NCI-H2196 treated with DMSO at 0.1 percent for 48 hours (cell line): ENCODE results near the gene HMCN2.

Experiments
- DNase-seq: peaks from one replicate; lab custom pipeline; 2025; ENCODE audit not compliant: unreplicated experiment; lab: John Stamatoyannopoulos, UW

Gene HMCN2

DNA sequence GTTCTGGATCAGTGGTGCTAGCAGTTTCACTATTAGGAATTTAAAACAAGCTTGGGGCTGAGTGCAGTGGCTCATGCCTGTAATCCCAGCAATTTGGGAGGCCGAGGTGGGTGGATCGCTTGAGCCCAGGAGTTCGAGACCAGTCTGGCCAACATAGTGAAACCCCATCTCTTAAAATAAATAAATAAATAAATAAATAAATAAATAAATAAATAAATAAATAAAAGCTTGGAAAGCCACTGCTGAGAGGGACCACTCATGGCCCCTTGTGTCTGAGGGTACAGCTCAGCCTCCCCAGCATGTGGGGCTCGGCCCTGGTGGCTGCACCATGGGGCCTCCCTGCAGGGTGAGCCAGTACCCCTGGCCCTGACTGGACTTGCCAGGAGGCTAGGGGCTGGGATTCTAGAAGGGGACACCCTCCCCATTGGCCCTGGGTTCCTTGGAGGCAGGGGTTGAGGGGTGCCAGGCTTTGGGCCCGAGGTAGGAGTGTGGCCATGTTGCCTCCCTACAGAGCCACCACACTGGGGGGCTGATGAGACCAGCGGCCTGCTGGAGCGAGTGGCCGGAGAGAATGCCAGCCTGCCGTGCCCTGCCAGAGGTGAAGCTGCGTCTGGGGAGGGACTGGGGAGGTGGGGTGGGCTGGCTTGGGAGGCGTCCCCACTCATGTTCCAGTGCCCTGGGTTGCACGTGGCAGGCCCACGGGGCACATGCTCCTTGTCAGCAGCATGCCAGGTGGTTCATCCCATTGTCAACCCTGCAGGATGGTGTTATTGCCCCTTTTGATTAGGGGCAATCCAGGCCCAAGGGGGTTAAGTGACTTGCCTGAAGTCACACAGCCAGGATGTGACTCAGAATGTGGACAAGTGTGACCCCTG, 76.5 kb downstream of the HMCN2 start:
- DNase-seq = no peak

DNA sequence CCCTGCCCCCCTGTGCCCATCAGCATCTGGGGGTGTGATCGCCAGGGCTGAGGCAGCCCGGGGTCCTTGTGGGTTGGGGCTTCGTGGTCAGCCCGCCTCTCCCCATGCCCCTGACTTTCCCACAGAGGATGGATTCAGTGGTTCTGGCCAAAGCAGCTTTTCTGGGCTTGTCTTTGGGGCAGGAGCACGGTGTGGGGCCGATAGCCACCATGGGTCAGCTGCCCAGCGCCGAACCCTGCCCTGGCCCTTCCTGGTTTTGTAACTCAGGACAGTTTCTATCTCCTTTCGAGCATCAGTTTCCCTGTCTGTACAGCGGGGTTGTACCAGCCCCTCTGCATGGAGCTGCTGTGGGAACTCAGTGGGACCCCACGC, 77.1 kb downstream of the HMCN2 start:
- DNase-seq = no peak

DNA sequence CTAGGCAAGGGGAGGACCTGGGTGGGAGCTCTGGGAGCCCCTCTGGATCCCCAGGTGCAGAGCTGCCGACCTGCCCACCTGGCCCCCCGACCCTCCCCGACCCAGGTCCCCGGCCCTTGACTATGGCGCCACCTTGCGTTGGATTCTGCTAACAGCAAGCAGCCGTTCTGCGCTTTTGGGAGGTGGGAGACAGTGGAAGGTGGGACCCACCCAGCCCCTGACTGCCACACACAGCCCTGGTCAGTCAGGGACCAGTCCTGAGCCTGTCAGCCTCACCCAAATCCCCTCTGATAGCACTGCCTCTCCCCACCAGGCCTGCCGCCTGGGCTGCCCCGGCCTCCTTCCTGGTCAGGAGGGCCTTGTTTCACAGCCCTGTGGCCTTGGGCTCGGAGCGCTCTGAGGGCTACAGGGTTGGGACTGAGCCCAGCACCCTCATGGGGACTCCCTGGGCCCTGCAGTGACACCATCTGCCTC, 77.9 kb downstream of the HMCN2 start:
- DNase-seq = no peak

DNA sequence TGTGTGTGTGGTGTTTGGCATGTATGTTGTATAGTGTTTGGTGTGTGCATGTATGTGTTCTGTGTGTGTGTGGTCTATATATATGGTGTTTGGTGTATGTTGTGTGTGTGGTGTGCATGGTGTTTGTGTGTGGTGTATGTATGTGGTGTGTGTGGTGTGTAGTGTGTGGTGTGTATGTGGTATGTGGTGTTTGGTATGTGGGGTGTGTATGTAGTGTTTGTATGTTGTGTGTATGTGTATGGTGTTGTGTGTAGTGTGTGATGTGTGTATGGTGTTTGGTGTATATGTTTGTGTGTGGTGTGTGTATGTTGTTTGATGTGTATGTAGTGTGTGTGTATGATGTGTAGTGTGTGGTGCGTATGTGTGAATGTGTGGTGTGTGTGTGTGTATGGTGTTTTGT, 78.8 kb downstream of the HMCN2 start:
- DNase-seq = no peak

DNA sequence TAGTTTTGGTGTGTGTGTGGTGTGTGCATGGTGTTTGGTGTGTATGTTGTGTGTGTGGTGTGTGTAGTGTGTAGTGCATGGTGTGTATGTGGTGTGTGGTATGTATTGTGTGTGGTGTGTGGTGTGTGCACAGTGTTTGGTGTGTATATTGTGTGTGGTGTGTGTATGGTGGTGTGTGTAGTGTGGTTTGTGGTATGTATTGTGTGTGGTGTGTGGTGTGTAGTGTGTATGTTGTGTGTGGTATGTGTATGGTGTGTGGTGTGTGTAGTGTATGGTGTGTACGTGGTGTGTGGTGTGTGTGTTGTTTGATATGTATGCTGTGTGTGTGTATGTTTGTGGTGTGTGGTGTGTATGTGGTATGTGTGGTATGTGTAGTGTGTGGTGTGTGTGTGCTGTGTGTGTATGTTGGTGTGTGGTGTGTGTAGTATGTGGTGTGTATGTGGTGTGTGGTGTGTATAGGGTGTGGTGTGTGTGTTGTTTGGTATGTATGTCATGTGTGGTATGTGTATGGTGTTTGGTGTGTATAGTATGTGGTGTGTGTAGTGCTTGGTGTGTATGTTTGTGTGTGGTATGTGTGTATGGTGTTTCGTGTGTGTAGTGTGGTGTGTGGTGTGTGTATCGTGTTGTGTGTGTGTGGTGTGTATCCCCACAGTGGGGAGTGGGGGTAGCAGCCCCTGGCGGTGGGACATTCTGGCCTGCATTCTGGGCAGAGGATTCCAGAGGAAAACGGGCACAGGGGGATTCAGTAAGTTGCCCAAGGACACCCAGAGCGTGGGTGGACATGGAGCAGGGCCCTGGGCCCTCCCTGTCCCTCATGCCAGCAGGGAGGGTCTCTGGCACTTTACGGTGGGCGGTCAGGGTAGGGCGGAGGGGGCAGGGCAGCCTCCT, 79.7 kb downstream of the HMCN2 start:
- DNase-seq = no peak

DNA sequence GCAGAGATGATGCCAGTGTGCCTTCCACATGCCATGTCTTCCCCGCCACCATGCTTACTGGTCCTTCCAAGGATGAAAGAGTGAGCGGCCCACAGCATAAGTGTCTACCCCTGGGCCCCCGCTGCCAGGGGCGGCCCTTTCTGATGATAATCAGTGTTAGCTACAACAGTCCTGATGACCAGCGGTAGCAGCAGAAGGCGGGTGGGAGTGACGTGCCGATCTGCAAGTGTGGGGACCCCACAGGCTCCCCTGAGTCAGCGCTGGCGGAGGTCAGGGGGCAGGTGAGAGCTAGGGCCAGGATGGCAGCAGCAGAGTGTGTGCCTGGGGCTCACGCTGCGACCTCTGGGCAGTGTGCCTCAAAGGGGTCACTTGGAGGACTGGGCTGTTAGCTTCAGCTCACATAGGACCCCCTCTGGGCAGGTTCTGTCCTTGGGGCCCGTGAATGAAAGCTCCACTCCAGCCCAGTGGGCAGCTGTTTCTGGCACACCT, 80.4 kb downstream of the HMCN2 start:
- no peak for DNase-seq

DNA sequence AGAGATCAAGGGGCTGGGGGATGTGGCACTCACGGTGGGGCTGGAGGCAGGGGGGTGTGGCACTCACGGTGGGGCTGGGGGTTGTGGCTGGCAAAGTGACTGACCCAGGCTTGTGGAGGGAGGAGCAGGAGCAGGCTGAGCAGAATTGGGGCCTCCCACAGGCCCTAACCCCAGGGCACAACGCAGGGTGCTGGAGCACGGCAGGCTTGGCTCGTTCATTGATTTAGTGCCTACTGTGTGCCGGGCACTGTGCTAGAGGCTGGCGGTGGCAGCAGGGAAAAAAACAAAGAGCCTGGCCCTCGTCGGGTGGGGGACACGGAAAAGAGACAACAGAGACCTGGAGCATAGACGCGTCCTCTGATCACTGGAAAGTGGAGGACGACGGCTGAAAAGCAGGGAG, 80.9 kb downstream of the HMCN2 start:
- DNase-seq = no peak

DNA sequence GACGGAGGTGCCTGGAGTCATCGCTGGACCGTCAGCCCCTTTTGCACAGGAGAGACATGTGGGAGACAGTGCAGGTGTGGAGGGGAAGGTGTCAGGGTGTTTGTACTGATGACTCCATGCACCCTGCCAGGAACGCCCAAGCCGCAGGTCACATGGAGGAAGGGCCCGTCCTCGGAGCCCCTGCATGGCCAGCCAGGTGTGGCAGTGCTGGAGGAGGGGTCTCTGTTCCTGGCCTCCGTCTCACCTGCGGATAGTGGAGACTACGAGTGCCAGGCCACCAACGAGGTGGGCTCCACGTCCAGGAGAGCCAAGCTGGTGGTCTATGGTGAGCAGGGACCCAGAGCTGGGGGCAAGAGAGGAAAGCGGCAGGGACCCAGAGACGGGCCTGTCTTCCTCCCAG, 81.5 kb downstream of the HMCN2 start:
- no peak for DNase-seq

DNA sequence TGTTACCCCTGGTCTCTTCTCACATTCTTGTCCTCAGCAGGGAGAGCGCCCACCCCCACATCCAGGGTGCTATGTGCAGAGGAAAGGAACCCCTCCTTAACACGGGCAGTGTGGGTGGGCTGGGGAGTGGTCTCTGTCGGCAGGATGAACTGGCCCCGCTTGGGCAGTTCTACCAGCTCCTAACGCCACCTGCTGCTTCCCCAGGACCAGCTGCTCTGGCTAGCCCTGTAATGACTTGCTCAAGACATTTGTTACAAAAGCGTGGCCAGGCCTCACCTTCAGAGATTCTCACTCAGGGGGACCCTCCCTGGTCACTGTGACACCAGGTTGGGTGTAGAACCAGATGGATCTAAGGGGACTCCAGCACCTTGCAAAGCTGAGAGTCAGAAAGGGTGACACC, 82.4 kb downstream of the HMCN2 start:
- no peak for DNase-seq

DNA sequence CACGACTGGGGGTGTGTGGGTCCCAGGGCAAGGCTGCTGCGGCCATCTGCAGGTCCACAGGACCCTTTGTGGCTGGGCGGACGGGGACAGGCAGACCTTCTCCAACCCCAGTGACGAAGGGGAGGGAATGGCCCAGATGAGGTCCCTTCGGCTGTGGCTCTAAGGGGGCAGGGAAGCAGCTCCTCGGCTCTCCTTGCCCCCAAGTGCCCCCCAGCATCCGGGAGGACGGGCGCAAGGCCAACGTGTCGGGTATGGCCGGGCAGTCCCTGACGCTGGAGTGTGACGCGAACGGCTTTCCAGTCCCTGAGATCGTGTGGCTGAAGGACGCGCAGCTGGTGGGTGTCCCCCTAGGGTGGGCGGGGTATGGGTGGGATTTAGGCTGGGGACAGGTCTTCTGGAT, 82.8 kb downstream of the HMCN2 start:
- DNase-seq = no peak

DNA sequence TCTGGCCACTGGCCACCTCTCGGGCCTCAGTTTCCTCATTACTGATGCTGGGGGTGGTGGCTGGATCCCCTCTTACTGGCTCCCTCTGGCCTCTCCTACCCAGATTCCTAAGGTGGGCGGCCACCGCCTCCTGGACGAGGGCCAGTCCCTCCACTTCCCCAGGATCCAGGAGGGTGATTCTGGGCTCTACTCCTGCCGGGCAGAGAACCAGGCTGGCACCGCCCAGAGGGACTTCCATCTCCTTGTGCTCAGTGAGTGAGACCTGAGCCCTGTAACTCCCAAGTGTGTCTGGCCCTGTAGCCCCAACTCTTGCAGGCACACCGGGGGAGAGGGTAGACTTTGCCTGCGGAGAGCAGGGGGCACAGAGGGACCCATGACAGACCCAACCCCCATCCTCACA, 83.3 kb downstream of the HMCN2 start:
- DNase-seq = no peak

DNA sequence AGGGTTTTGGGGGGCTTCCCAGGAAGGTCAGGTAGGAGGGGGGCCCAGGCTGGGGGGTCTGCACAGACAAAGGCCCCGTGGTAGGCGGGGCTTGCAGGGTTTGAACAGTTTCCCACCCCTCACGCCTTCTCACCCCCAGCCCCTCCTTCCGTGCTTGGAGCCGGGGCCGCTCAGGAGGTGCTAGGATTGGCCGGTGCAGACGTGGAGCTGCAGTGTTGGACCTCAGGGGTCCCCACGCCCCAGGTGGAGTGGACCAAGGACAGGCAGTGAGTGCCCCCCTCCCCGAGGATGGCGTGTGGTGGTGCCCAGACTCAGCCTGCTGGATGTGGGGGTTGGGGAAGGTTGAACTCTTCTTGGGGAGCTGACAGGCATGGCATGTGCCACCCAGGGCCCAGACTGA, 83.8 kb downstream of the HMCN2 start:
- DNase-seq = no peak

DNA sequence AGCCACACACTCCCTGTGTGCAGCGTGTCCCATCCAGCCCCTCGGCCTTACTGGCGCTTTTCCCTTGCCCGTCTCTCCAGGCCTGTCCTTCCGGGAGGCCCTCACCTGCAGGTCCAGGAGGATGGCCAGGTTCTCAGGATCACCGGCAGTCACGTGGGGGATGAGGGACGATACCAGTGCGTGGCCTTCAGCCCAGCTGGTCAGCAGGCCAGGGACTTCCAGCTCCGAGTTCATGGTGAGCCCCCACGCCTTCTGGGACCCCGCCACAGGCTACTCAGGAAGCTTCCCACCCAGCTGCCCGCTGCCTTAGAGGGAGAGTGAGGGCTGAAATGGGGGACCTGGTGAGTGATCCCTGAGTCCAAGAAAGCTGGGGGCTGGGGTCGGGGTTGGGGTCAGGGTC, 85.8 kb downstream of the HMCN2 start:
- DNase-seq = no peak

DNA sequence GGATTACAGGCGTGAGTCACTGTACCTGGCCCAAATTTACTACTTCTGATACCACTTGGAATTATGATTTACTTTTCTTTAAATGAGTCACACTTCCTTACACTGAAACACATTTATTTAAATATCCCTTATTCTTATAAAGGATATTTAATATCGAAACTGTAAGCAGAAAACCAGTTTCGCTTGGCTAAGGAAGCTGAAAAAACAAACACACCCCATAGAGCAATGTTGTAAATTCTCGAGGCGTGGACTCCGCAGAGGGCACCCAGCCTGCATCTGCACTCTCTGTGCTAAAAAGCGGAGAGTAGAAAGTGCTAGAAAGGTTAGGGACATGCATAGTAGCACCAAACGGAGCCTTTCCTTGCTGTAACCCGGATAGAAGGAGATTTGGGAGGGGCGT, 86.5 kb downstream of the HMCN2 start:
- DNase-seq = no peak

DNA sequence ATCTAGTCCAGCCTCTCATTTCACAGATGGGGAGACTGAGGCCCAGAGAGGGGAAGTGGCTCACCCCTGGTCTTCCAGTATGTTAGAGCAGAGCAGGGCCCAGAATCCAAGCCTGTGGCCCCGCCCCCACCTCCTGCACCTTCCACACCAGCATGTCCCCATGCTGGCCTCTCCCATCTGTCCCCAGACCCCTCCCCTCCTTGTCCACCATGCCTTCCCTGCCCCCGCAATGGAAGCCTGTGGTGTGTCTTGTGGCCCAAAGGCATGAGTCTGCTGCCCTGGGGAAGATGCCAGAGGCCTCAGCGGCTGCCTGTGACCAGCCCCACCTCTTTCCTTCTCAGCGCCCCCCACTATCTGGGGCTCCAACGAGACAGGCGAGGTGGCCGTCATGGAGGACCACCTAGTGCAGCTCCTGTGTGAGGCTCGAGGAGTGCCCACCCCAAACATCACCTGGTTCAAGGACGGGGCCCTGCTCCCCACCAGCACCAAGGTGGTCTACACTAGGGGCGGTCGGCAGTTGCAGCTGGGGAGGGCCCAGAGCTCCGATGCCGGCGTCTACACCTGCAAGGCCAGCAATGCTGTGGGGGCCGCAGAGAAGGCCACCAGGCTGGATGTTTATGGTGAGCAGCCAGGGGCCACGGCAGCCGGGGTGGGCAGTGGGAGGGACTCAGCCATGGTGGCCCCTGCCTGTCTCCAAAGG, 87.2 kb downstream of the HMCN2 start:
- no peak for DNase-seq

DNA sequence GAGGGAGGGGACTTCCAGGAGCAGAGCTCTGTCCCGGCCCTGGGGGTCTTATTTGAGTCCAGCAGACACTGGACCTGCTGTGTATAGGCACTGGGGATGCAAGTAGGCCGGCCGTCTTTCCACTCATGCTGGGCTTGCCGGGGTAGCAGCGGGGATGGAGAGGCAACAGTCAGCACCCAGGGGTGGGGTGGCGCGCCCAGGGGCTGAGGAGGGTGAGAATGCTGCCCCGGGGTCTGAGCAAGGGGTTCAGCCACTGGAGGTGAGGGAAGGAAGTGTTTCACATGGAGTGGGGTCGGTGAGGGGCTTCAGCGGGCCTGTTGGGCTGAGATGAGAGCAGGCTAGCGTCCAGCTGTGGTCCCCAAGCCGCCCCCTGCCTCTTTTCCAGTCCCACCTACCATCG, 88.8 kb downstream of the HMCN2 start:
- DNase-seq = no peak

DNA sequence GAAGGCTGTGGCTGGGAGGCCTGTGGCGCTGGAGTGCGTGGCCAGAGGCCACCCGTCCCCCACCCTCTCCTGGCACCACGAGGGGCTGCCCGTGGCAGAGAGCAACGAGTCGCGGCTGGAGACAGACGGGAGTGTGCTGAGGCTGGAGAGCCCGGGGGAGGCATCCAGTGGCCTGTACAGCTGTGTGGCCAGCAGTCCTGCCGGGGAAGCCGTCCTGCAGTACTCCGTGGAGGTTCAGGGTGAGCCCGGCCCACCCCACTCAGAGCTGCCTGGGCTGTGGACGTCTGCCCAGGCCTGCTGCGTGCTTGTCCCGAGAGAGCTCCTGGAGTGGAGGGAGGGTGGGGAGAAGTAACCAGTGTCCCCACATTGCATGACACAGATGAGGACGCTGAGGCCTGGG, 89.2 kb downstream of the HMCN2 start:
- DNase-seq = no peak

DNA sequence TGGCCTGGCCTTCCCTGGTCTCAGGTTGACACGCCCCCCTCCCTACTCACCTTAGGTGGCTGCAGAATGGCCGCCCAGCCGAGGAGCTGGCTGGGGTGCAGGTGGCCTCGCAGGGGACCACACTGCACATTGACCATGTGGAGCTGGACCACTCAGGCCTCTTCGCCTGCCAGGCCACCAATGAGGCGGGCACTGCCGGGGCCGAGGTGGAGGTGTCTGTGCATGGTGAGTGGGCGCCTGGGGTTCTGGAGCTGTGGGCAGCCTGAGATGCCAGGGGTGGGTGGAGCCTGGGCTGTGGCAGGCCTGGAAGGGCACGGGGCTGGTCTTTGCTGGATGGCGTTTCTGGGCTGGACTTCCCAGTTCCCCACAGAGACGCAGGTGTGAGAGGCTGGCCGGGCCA, 90.5 kb downstream of the HMCN2 start:
- DNase-seq = no peak

DNA sequence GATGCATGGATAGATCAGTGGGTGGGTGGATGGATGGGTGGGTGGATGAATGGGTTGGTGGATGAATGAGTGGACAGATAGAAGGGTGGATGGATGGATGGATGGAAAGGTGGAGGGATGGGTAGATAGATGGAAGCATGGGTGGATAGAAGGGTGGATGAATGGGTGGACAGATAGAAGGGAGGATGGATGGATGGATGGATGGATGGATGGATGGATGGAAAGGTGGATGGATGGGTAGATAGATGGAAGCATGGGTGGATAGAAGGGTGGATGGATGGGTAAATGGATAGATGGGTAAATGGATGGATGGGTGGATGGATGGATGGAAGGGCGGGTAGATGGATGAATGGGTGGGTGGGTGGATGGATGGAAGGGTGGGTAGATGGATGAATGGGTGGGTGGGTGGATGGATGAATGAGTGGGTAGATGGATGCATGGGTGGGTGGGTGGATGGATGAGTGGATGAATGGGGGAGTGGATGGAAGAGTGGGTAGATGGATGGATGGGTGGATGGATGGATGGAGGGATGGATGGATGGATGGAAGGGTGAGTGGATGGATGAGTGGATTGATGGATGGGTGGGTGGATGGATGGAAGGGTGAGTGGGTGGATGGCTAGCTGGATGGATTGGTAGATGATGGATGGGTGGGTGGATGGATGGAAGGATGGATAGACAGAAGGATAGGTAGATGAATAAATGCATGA, 91.5 kb downstream of the HMCN2 start:
- DNase-seq = no peak

DNA sequence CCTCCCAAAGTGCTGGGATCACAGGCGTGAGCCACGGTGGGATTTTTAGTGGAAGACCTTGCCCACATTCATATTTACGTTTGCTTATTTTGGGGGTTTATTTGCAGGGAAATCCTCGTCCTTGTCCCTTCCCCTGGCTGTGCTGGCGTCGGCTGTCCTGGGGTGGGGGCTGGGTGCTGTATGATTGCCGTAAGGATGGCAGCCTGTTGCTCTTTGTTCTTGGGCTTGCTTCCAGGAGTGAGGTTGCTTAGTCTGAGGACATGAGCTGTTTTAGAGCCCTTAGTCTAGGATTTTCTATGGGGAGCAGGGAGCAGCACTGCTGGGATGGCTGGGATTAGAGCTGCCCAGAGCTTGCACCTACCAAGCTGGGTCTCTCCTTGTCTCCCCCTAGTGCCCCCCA, 93.4 kb downstream of the HMCN2 start:
- no peak for DNase-seq

DNA sequence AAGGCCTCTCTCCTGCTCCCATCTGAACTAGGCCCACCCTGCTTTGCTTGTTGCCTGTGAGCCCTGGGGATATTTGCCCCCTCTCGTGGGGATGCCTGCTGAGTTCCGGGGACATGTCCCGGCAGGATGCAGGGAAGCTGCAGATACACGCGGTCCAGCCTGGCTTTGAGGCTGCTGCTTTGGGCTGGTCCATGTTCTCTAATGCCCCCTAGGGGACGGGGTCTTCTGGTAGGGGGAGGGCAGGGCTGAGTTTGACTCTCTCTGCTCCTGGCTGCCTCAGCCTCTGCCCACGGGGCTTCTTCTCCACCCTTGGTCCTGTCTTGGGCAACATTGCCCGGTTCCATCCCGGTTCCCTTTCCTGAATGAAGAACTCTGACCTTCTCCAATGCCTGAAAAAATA, 94.3 kb downstream of the HMCN2 start:
- no peak for DNase-seq
